Myocyte (in vitro differentiated cells): ENCODE data around the gene CDH13. TPM values are rescaled to one million over a fixed set of nuclear protein-coding genes. Genes with fewer than 3 reads are reported as not detected.
A peak's percentile ranks its signal among the peaks of the same experiment; 100 is the strongest.

Source experiments
- DNase-seq: peaks from one replicate; pipeline ENCODE4 v3.0.0-alpha.2; 2012; ENCODE audit warnings: low read depth
- total RNA-seq: library from RNA; depleted of rRNA; stranded (reverse); fragments of >200 nt; gene quantifications from 2 replicates; pipeline ENCODE4 v1.2.3, GENCODE V29; 2014

CDH13 gene
- total RNA-seq, 1 donor from 2014 or later: 160 TPM

GRCh38 chr16:83215406-83216001, 588.7 kb downstream of the CDH13 start:
- no peak for DNase-seq

GRCh38 chr16:83219285-83219684, 592.5 kb downstream of the CDH13 start:
- DNase-seq: no peak

GRCh38 chr16:83220066-83220465, 593.3 kb downstream of the CDH13 start:
- no peak for DNase-seq

GRCh38 chr16:83224642-83225041, 597.9 kb downstream of the CDH13 start:
- no peak for DNase-seq

- no peak for DNase-seq
Measured at GRCh38 chr16:83227336-83227735, 600.6 kb downstream of the CDH13 start.

GRCh38 chr16:83231729-83232128, 605.0 kb downstream of the CDH13 start:
- no peak for DNase-seq

GRCh38 chr16:83233153-83233552, 606.4 kb downstream of the CDH13 start:
- no peak for DNase-seq

- DNase-seq: no peak
Measured at GRCh38 chr16:83238949-83239691, 612.4 kb downstream of the CDH13 start.

GRCh38 chr16:83244057-83244456, 617.3 kb downstream of the CDH13 start:
- DNase-seq: no peak

- DNase-seq: peak; percentile 8
Measured at GRCh38 chr16:83245061-83245460, 618.3 kb downstream of the CDH13 start.

- no peak for DNase-seq
Measured at GRCh38 chr16:83247767-83248372, 621.1 kb downstream of the CDH13 start.

GRCh38 chr16:83248735-83249463, 622.1 kb downstream of the CDH13 start:
- no peak for DNase-seq

- no peak for DNase-seq
Measured at GRCh38 chr16:83253521-83253920, 626.8 kb downstream of the CDH13 start.

GRCh38 chr16:83258366-83258928, 631.7 kb downstream of the CDH13 start:
- no peak for DNase-seq

GRCh38 chr16:83266848-83267553, 640.2 kb downstream of the CDH13 start:
- no peak for DNase-seq

GRCh38 chr16:83268169-83268568, 641.4 kb downstream of the CDH13 start:
- peak; percentile 22 for DNase-seq

GRCh38 chr16:83269048-83269447, 642.3 kb downstream of the CDH13 start:
- no peak for DNase-seq

- DNase-seq: no peak
Measured at GRCh38 chr16:83269541-83269940, 642.8 kb downstream of the CDH13 start.

GRCh38 chr16:83270061-83270460, 643.3 kb downstream of the CDH13 start:
- DNase-seq: no peak

GRCh38 chr16:83270640-83271039, 643.9 kb downstream of the CDH13 start:
- no peak for DNase-seq

GRCh38 chr16:83271123-83271522, 644.4 kb downstream of the CDH13 start:
- no peak for DNase-seq
